ENCODE measurements around the gene CFAP99. TPM values are rescaled to one million over a fixed set of nuclear protein-coding genes. Genes with fewer than 3 reads are reported as not detected.

CFAP99 gene
- total RNA-seq, 4 donors from 2014 or later = not detected

DNA sequence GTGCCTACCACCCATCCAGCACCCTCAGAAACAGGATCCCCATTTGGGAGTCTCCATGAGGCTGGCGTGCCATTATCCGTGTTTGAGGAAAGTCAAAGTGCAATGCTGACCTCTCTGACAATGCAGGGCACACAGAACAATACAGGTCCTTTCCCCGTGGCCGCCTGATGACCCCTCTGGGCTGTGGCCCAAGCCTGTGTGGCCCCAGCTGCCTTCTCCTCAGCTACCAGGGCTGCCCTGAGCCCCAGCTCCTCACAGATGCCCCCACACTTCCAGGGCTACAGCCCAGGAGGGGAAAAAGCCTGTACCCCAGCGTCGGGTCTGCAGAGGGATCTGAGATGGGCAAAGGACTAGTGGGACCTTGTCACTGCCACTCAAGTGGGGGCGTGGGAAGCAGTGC lies 15.8 kb upstream of the CFAP99 start:
- DNase-seq (ENCODE audit: low spot score in 2 of 2) = no peak
- TF ChIP-seq POLR2A (IDR thresholded peaks at IDR 0.05) = no peak
- TF ChIP-seq, protein P1, sequence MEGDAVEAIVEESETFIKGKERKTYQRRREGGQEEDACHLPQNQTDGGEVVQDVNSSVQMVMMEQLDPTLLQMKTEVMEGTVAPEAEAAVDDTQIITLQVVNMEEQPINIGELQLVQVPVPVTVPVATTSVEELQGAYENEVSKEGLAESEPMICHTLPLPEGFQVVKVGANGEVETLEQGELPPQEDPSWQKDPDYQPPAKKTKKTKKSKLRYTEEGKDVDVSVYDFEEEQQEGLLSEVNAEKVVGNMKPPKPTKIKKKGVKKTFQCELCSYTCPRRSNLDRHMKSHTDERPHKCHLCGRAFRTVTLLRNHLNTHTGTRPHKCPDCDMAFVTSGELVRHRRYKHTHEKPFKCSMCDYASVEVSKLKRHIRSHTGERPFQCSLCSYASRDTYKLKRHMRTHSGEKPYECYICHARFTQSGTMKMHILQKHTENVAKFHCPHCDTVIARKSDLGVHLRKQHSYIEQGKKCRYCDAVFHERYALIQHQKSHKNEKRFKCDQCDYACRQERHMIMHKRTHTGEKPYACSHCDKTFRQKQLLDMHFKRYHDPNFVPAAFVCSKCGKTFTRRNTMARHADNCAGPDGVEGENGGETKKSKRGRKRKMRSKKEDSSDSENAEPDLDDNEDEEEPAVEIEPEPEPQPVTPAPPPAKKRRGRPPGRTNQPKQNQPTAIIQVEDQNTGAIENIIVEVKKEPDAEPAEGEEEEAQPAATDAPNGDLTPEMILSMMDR (IDR thresholded peaks at IDR 0.05) = no peak
- no peak overlapping the region for H3K4me3 ChIP-seq (ENCODE audit: low read depth, poor library complexity, severe bottlenecking)
- WGBS, 2 donors = 72 to 75% methylated on average over 6 to 7 of the region's 7 CpGs
- intact Hi-C loops (cut with DNase I; ENCODE audit: low total_unique reads) = no loop called here

DNA sequence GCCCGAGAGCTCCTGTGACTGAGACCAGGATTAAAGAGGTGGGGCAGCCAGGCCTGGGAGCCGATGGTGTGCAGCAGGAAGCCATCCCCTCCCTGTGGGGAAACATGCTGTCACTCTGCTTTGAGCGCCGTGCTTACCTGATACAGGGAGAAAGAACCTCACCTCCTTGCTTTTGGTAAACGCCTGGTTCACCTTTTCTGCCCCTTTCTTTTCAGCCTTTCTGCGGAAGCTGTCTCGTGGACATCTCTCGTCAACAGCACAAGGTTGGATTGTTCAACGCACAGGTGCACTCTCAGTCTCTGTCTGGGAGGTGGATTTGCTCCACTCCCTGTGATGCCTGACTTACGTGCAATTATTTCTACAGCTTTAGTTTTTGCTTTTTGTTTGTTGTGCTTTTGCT lies 12.3 kb upstream of the CFAP99 start:
- intact Hi-C loops (cut with DNase I; ENCODE audit: low total_unique reads) = no loop called here
- no peak for DNase-seq (ENCODE audit: low spot score in 2 of 2)
- WGBS, 2 donors = 76 to 87% methylated on average over 10 of the region's 10 CpGs
- no peak overlapping the region for H3K4me3 ChIP-seq (ENCODE audit: low read depth, poor library complexity, severe bottlenecking)
- no peak for TF ChIP-seq POLR2A (IDR thresholded peaks at IDR 0.05)
- TF ChIP-seq, protein P1 (IDR thresholded peaks at IDR 0.05) = no peak

DNA sequence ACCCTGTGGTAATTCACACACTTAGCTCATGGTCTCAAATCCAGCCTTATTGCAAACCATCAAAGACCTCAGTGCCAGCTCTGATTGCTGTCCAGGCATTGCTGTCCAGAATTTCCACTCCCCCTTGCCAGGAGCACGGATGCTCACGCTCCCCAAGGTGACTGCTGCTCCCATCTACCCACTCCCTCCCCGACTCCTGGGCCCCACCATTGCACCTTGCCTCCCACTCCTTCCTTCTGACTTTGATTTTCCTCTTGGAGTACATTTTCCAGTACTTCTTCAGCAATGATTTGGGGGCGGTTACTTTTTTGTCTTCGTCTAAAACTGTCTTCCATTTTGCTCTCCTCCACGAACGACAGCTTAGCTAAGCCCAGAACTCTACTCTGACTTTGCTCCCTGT lies 11.8 kb upstream of the CFAP99 start:
- TF ChIP-seq POLR2A (IDR thresholded peaks at IDR 0.05) = no peak
- TF ChIP-seq, protein P1 (IDR thresholded peaks at IDR 0.05) = no peak
- intact Hi-C loops (cut with DNase I; ENCODE audit: low total_unique reads) = no loop called here
- no peak overlapping the region for H3K4me3 ChIP-seq (ENCODE audit: low read depth, poor library complexity, severe bottlenecking)
- WGBS, 2 donors = 78 to 87% methylated on average over 7 of the region's 7 CpGs
- DNase-seq (ENCODE audit: low spot score in 2 of 2) = no peak

DNA sequence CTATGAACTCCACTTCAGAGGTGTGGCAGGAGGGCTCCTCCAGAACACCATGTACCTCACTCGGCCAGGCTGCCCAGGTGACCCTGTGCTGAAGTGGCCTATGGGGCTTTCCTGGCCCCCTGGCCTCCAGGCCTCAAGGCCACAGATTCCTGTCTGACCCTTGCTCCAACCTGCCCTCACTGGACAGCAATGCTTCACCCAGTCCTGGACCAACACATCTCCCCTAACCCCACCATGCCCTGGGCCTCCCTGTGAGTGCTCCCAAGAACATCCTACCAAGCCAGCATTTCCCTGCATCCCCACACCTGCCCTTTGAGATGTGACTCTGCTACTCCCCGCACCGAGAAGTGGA lies 10.8 kb upstream of the CFAP99 start:
- intact Hi-C loops (cut with DNase I; ENCODE audit: low total_unique reads) = no loop called here
- 97 to 100% methylated on average over 3 of the region's 3 CpGs for WGBS, 2 donors

DNA sequence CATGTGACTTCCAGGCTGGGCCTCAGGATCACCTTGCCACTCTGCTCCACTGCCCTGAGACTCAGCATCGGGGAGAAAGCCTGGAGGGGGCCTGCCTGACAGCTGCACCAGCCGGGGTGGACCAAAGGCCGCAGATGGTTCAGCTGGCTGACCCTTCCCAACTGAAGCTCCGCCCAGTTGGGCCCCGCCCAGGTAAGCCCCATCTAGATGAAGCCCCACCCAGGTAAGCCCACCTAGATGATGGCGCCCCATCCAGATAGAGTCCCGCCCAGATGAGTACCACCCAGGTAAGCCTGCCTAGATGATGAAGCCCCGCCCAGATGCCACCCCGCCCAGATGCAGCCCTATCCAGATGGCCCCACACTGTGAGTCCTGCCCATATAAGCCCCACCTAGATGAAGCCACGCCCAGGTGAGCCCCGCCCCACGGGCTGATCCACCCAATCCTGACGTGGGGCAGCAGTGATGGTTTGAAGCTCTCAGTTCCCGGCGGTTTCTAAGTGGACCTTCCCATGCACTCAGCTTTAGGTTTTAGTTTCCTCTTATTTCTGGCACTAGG lies 10.3 kb upstream of the CFAP99 start:
- TF ChIP-seq POLR2A (IDR thresholded peaks at IDR 0.05) = no peak
- TF ChIP-seq, protein P1 (IDR thresholded peaks at IDR 0.05) = no peak
- no peak overlapping the region for H3K4me3 ChIP-seq (ENCODE audit: low read depth, poor library complexity, severe bottlenecking)
- 81 to 84% methylated on average over 14 to 15 of the region's 15 CpGs for WGBS, 2 donors
- intact Hi-C loops (cut with DNase I; ENCODE audit: low total_unique reads) = no loop called here
- DNase-seq (ENCODE audit: low spot score in 2 of 2) = no peak

More for the DNA sequence above, 10.8 kb upstream of the CFAP99 start:
- TF ChIP-seq, protein P1 (IDR thresholded peaks at IDR 0.05) = no peak
- TF ChIP-seq POLR2A (IDR thresholded peaks at IDR 0.05) = no peak
- no peak for DNase-seq (ENCODE audit: low spot score in 2 of 2)
- H3K4me3 ChIP-seq (ENCODE audit: low read depth, poor library complexity, severe bottlenecking) = no peak overlapping the region

DNA sequence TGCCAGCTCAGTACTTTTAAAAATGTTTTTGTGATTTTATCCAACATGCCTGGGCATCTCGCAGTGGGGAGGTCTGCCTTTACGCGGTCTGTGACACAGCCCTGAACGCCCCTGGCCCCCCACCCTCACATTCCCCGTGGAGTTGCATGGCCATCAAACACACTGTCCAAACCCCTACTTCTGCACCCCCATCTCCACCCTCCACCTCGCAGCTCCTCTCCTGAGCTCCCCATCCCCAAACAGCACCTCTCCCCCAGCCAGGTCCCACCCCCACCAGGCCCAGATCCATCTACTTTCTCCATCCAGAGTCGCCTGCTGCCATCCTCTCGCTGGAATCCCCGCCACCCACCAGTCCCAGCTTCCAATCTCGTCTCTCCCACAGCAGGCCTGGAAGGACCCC lies 9.8 kb upstream of the CFAP99 start:
- intact Hi-C loops (cut with DNase I; ENCODE audit: low total_unique reads) = no loop called here
- WGBS, 2 donors = 74 to 77% methylated on average over 10 of the region's 10 CpGs
- no peak for TF ChIP-seq POLR2A (IDR thresholded peaks at IDR 0.05)
- TF ChIP-seq, protein P1 (IDR thresholded peaks at IDR 0.05) = no peak

More for the DNA sequence above, 9.8 kb upstream of the CFAP99 start:
- no peak for DNase-seq (ENCODE audit: low spot score in 2 of 2)
- no peak overlapping the region for H3K4me3 ChIP-seq (ENCODE audit: low read depth, poor library complexity, severe bottlenecking)
